Mammary epithelial cell (primary cell): ENCODE results near the gene PDCD6IP.

Experiments used
- CTCF ChIP-seq, 2 donors: IDR thresholded peaks in 1 of 2; conservative IDR thresholded peaks in 1 of 2; 2 replicates each; pipeline ENCODE4 v1.5.1; 2011 to 2012; ENCODE audit warnings: inconsistent platforms in 2 of 2, low read length in 2 of 2, mild to moderate bottlenecking in 2 of 2, control low read depth in 1 of 2, low read depth in 1 of 2; ENCODE audit not compliant: insufficient read depth in 1 of 2; ENCODE audit errors: extremely low read depth in 1 of 2
- EZH2 ChIP-seq: IDR thresholded peaks from 2 replicates; pipeline ENCODE4 v1.6.1; 2012; ENCODE audit warnings: low read length, inconsistent platforms, borderline replicate concordance

GRCh38 chr3:33848624-33849347 is 50.4 kb downstream of the PDCD6IP start:
- no peak for TF ChIP-seq CTCF (conservative IDR thresholded peaks at IDR 0.05 in 1 of 2, IDR thresholded peaks at IDR 0.05 in 1 of 2; ENCODE audit: extremely low read depth in 1 of 2, insufficient read depth in 1 of 2, low read depth in 1 of 2, low read length in 2 of 2)
- no peak for TF ChIP-seq EZH2
